IMR-90 (cell line): ENCODE measurements around the gene FAH. TPM values are rescaled to one million over a fixed set of nuclear protein-coding genes. Genes with fewer than 3 reads are reported as not detected.

Source experiments
- ATAC-seq: fragments of 200-7000 bp; cut with Tn5 transposase; 2 replicates; pipeline ENCODE4 v1.9.1; 2020; ENCODE audit warnings: low read depth, mild to moderate bottlenecking, moderate library complexity
- BruUV-seq: library from RNA; stranded (reverse); fragments of 400-500 nt; replicated peaks from 2 replicates; lab custom pipeline; 2021; lab: Mats Ljungman, UMichigan
- CTCF ChIA-PET: fragments of 300-600 bp; formaldehyde crosslinking; extraction: SDS; loops from one replicate; lab custom pipeline; 2021; ENCODE audit warnings: antibody characterized with exemption; lab: Yijun Ruan, JAX
- POLR2A ChIA-PET: fragments of 300-600 bp; sonication (Branson Sonifier 250); formaldehyde crosslinking; loops from one replicate; lab custom pipeline; 2022; ENCODE audit warnings: antibody characterized with exemption; ENCODE audit not compliant: unreplicated experiment; lab: Charles Lee
- DNase-seq: peaks from one replicate; pipeline ENCODE4 v3.0.0; 2013
- H2AFZ ChIP-seq: replicated peaks from 2 replicates; pipeline ENCODE3; 2013; ENCODE audit warnings: low read length, mild to moderate bottlenecking; ENCODE audit not compliant: poor library complexity
- H2AK5ac ChIP-seq: 2 replicates; pipeline ENCODE4 v1.6.1; 2013; ENCODE audit warnings: low read depth, low read length, inconsistent platforms
- H2AK9ac ChIP-seq: replicated peaks from 2 replicates; pipeline ENCODE3; 2013; ENCODE audit warnings: mild to moderate bottlenecking, low read depth, low read length, moderate library complexity; ENCODE audit not compliant: poor library complexity
- H2BK120ac ChIP-seq: 2 replicates; pipeline ENCODE4 v1.6.1; 2013; ENCODE audit warnings: low read depth, low read length, inconsistent platforms
- H2BK15ac ChIP-seq: 3 replicates; pipeline ENCODE4 v1.6.1; 2013; ENCODE audit warnings: low read depth, low read length, inconsistent platforms
- H2BK20ac ChIP-seq: 2 replicates; pipeline ENCODE4 v1.6.1; 2013; ENCODE audit warnings: low read depth, mild to moderate bottlenecking, inconsistent platforms, low read length, moderate library complexity
- H2BK5ac ChIP-seq: 2 replicates; pipeline ENCODE4 v1.6.1; 2013; ENCODE audit warnings: mild to moderate bottlenecking, low read depth, low read length, inconsistent platforms; ENCODE audit not compliant: poor library complexity, severe bottlenecking
- H3K14ac ChIP-seq: replicated peaks from 2 replicates; pipeline ENCODE4 v1.6.1; 2013; ENCODE audit warnings: low read depth, low read length, inconsistent platforms
- H3K18ac ChIP-seq: 2 replicates; pipeline ENCODE4 v1.6.1; 2013; ENCODE audit warnings: low read depth, low read length, control low read depth
- H3K23ac ChIP-seq: 2 replicates; pipeline ENCODE4 v1.6.1; 2013; ENCODE audit warnings: low read depth, low read length, inconsistent platforms
- H3K27ac ChIP-seq: 2 replicates; pipeline ENCODE4 v1.5.1; 2013; ENCODE audit warnings: mild to moderate bottlenecking, control low read depth, low read length; ENCODE audit not compliant: insufficient read depth
- H3K27me3 ChIP-seq: 2 replicates; pipeline ENCODE4 v1.6.1; 2013; ENCODE audit warnings: low read length; ENCODE audit not compliant: control insufficient read depth, insufficient read depth
- H3K36me3 ChIP-seq: 2 replicates; pipeline ENCODE4 v1.6.1; 2013; ENCODE audit warnings: low read length, mixed read lengths; ENCODE audit not compliant: control insufficient read depth, insufficient read depth
- H3K4ac ChIP-seq: 2 replicates; pipeline ENCODE4 v1.6.1; 2013; ENCODE audit warnings: low read depth, low read length, inconsistent platforms
- H3K4me1 ChIP-seq: 2 replicates; pipeline ENCODE4 v1.6.1; 2013; ENCODE audit warnings: low read length, mixed read lengths; ENCODE audit not compliant: control insufficient read depth, insufficient read depth
- H3K4me2 ChIP-seq: 2 replicates; pipeline ENCODE4 v1.6.1; 2013; ENCODE audit warnings: low read depth, mild to moderate bottlenecking, control low read depth, low read length, moderate library complexity
- H3K4me3 ChIP-seq: 2 replicates; pipeline ENCODE4 v1.5.1; 2013; ENCODE audit warnings: low read depth, mild to moderate bottlenecking, control low read depth, low read length, moderate library complexity; ENCODE audit not compliant: insufficient read depth
- H3K56ac ChIP-seq: 2 replicates; pipeline ENCODE4 v1.6.1; 2013; ENCODE audit warnings: low read length, inconsistent platforms; ENCODE audit not compliant: insufficient read depth; ENCODE audit errors: extremely low read depth
- H3K79me1 ChIP-seq, 2 experiments: 2 replicates each; pipeline ENCODE4 v1.6.1; 2013; ENCODE audit warnings: low read length in 2 of 2, inconsistent platforms in 1 of 2, low read depth in 1 of 2
- H3K9ac ChIP-seq: 2 replicates; pipeline ENCODE4 v1.6.1; 2013; ENCODE audit warnings: low read depth, low read length, control low read depth
- H3K9me1 ChIP-seq: 2 replicates; pipeline ENCODE4 v1.6.1; 2013; ENCODE audit warnings: low read length, inconsistent platforms; ENCODE audit not compliant: insufficient read depth
- H3K9me3 ChIP-seq: 2 replicates; pipeline ENCODE4 v1.6.1; 2013; ENCODE audit warnings: low read length; ENCODE audit not compliant: control insufficient read depth, insufficient read depth
- H4K20me1 ChIP-seq: 2 replicates; pipeline ENCODE4 v1.6.1; 2013; ENCODE audit warnings: low read length, inconsistent platforms; ENCODE audit not compliant: insufficient read depth
- H4K5ac ChIP-seq: 2 replicates; pipeline ENCODE4 v1.6.1; 2013; ENCODE audit warnings: mild to moderate bottlenecking, low read depth, low read length, control low read depth
- H4K8ac ChIP-seq, 2 experiments: 2 replicates each; pipeline ENCODE4 v1.6.1; 2013; ENCODE audit warnings: low read depth in 2 of 2, low read length in 2 of 2, control low read depth in 1 of 2, inconsistent platforms in 1 of 2
- H4K91ac ChIP-seq: 2 replicates; pipeline ENCODE4 v1.6.1; 2013; ENCODE audit warnings: low read depth, low read length, inconsistent platforms; ENCODE audit not compliant: insufficient read depth
- MXI1 ChIP-seq: IDR thresholded peaks from 2 replicates; pipeline ENCODE4 v1.6.1; 2012; ENCODE audit warnings: low read depth, mild to moderate bottlenecking, low read length, moderate library complexity, borderline replicate concordance
- RCOR1 ChIP-seq: IDR thresholded peaks from 2 replicates; pipeline ENCODE4 v1.6.1; 2012; ENCODE audit warnings: mild to moderate bottlenecking, low read length, improper control_type of control experiment; ENCODE audit not compliant: insufficient replicate concordance
- WGBS, 2 experiments: methylation state at CpG; one replicate each; pipeline versions ENCODE4 v1.1.5 to v1.1.7; 2013; ENCODE audit warnings: missing lambda C conversion rate in 2 of 2; ENCODE audit not compliant: insufficient read length in 1 of 2; ENCODE audit errors: extremely low coverage in 2 of 2; 5-methylcytosine and 5-hydroxymethylcytosine counted together
- dilution Hi-C: fragments of 300-500 bp; cut with HindIII; formaldehyde crosslinking; loops from one replicate; pipeline ENCODE4 v1.14.3; 2018; ENCODE audit warnings: low sequenced_read_pairs; ENCODE audit not compliant: unreplicated experiment
- in situ Hi-C: fragments of 300-500 bp; cut with MboI; formaldehyde crosslinking; loops from 3 replicates; pipeline ENCODE4 v1.14.3; 2019; ENCODE audit warnings: low sequenced_read_pairs, inconsistent platforms, mixed read lengths
- intact Hi-C: fragments of 100-400 bp; cut with micrococcal nuclease; formaldehyde crosslinking; loops from 2 replicates; pipeline ENCODE4 v1.10.0; 2022
- polyA plus RNA-seq, 3 experiments: library from polyadenylated mRNA; depleted of rRNA; stranded (reverse); fragments of >200 nt; gene quantifications; 2 replicates each; pipeline ENCODE4 v1.2.3, GENCODE V29; 2012; ENCODE audit warnings: low replicate concordance in 1 of 3
- total RNA-seq: library from RNA; depleted of rRNA; stranded (reverse); fragments of >200 nt; gene quantifications from 2 replicates; pipeline ENCODE4 v1.2.3, GENCODE V29; 2012

FAH gene
- total and polyA plus RNA-seq, 2 of the 4 experiments (the other 2 are of a cell fraction) = 43.1 to 48.6 TPM

DNA sequence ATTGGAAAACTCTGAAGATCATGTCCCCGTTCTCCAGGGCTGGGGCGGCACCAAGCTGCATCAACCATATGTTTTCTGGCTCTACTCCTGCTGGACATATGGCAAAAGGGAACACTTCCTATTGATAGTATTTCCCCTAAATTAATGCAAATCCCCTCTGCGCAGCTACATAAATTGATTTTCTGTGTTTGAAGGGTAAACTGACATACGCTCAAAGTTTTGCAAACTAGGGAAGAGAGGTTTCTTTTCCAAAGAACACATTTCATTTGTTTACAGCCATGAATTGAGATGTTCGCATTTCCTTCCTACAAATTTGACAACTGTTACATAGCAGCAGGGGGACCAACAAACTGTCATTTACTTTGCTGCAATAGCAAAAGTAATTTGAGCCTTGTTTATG lies 63.3 kb downstream of the FAH start:
- Histone ChIP-seq H3K14ac (no peak overlapping the region), H4K8ac (no peak overlapping the region), H4K91ac (no peak overlapping the region), H3K4ac (no peak overlapping the region), H4K20me1 (no peaks in the 10 kb centered on the region), H3K23ac (no peak overlapping the region), H3K56ac (no peak overlapping the region), H2BK15ac (no peak overlapping the region), H2BK120ac (no peak overlapping the region), H3K27ac (no peak overlapping the region), H3K4me3 (no peak overlapping the region), H2BK5ac (no peak overlapping the region), H3K36me3 (no peaks in the 10 kb centered on the region), H4K5ac (no peak overlapping the region), H2BK20ac (no peak overlapping the region), H3K4me1 (no peaks in the 10 kb centered on the region), H3K79me1 (no peaks in the 10 kb centered on the region), H3K9ac (no peak overlapping the region), H3K4me2 (no peak overlapping the region), H3K27me3 (peaks cover 3% of the 10 kb centered on the region), H3K9me1 (no peaks in the 10 kb centered on the region), H2AK5ac (no peak overlapping the region), H2AFZ (no peak overlapping the region), H2AK9ac (no peak overlapping the region), H3K18ac (no peak overlapping the region), H3K9me3 (peaks cover 3% of the 10 kb centered on the region; the same call in 1 of the 2 replicates)
- intact Hi-C loops (no loop called here), in situ Hi-C loops (no loop called here), dilution Hi-C loops (no loop called here)
- 20% methylated on average over 1 of the region's 5 CpGs; no CpG with 5 or more reads in 1 of the 2 experiments for WGBS, 2 experiments
- BruUV-seq = no TSS peak
- ATAC-seq = no peak
- CTCF ChIA-PET = no interaction called here
- TF ChIP-seq MXI1 = no peak
- no peak for TF ChIP-seq RCOR1
- POLR2A ChIA-PET = no interaction called here
- DNase-seq = no peak
